VCaP (cell line): ENCODE results near the gene PRDM16.

Source experiments
- H3K27ac ChIP-seq: fragments of 450-650 bp; 2 replicates; pipeline ENCODE4 v1.5.1; 2017
- CTCF ChIP-seq: fragments of 450-650 bp; conservative IDR thresholded peaks from 2 replicates; pipeline ENCODE4 v1.5.1; 2017; ENCODE audit warnings: mild to moderate bottlenecking, moderate library complexity

The PRDM16 gene

GRCh38 chr1:3153197-3153596 is 84.2 kb downstream of the PRDM16 start:
- TF ChIP-seq CTCF, result no peak
- H3K27ac ChIP-seq, result no peak overlapping the region

DNA sequence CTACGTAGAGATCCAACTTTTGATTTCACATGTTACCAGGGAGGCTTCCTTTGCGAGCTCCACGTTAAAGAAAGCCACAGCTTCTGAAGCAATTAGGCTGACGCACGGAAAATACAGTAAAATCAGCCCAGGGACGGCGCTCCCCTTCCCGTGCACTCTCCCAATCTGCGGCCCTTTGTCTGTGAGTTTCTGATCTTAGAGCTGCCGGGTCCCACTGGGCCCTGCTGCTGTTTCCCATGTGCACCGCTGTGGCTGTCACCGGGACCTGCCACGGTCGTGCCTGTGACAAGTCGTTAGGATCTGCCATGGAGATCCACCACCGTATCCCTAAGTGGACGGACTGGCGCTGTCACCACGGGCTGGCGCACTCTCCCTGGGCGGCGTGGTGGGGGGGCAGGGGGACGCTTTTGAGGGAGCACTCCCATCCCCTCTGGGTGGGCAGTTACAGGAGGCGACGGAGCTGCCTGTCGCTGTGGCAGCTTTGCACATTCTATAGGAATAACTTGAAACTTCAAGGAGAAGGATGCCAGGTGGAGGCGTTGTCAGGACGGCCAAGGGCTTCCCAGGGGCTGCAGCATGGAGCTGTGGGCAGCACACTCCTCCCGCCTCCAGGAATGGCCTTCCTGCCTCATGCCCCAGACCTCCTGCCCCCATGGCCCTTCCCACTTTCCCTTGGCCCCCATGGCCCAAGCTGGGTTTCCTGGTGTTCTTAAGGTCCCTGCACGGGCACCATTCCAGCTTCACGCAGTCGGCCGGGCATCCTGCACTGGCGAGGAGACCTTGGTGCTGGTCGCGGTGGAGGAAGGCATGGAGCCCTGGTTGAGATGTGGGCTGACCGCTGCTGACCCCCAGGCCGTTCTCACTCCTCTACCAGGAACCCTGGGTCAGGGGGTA is 85.1 kb downstream of the PRDM16 start:
- no peak overlapping the region for H3K27ac ChIP-seq
- TF ChIP-seq CTCF, result no peak

DNA sequence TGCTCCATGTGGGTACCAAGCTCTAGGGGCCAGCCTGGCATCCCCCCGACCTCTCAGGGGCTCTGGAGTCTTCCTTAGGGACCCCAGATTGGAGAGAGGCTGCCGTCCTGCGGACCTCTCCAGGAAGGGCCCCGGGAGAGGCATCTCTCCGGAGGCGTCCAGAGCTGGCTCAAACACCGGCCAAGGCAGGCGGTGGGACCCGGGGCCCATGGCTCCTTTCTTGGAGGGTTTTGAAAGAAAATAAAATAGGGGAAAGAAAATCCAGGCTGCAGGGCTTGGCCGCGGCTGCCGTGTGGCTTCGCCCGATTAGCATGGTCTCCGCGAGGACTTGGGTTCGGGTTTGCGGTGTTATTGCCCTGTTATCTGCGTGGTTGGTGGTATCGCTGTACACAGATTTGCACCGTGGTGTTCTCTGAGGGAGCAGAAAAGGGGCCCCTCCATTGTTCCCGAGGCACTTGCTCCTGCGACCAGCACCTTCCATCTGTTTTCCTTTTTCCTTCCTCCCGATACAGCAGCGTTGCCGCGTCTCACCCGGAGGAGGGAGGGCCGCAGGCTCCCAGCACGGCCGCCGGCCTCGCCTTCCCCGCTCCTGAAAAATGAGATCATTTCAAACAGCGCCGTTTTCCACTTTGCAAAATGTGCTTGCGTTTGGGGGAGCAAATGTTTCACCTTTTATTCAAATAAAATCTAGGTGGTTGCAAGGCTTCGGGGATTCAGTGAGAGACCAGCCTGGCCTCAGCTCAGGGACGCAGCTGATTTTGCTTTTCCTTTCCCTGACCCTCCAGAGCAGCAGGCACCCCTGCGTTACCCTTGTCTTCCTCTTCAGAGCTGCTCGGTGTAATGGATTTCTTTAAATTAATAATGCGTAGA is 86.3 kb downstream of the PRDM16 start:
- no peak overlapping the region for H3K27ac ChIP-seq
- no peak for TF ChIP-seq CTCF

DNA sequence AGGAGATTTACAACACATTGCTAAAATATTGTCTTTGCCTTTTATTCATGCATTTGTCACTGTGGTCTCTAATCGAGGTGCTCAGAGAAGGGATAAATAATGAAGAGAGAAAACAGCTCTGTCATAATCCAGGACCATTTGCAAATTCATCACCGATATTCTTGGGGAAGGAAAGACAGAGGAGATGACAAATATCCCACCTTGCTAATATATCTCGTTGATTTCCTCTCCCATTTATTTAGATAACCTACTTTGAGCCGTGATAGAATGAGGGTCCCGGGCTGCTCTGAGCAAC is 86.9 kb downstream of the PRDM16 start:
- H3K27ac ChIP-seq, result no peak overlapping the region
- no peak for TF ChIP-seq CTCF

GRCh38 chr1:3156936-3157335 is 87.9 kb downstream of the PRDM16 start:
- H3K27ac ChIP-seq, result no peak overlapping the region
- TF ChIP-seq CTCF, result no peak

GRCh38 chr1:3158347-3158746 is 89.3 kb downstream of the PRDM16 start:
- no peak for TF ChIP-seq CTCF

GRCh38 chr1:3159121-3159520 is 90.1 kb downstream of the PRDM16 start:
- no peak for TF ChIP-seq CTCF
- H3K27ac ChIP-seq, result no peak overlapping the region

More at GRCh38 chr1:3158347-3158746, 89.3 kb downstream of the PRDM16 start:
- H3K27ac ChIP-seq, result no peak overlapping the region
